ENCODE results near the gene TK1.

Gene TK1

DNA sequence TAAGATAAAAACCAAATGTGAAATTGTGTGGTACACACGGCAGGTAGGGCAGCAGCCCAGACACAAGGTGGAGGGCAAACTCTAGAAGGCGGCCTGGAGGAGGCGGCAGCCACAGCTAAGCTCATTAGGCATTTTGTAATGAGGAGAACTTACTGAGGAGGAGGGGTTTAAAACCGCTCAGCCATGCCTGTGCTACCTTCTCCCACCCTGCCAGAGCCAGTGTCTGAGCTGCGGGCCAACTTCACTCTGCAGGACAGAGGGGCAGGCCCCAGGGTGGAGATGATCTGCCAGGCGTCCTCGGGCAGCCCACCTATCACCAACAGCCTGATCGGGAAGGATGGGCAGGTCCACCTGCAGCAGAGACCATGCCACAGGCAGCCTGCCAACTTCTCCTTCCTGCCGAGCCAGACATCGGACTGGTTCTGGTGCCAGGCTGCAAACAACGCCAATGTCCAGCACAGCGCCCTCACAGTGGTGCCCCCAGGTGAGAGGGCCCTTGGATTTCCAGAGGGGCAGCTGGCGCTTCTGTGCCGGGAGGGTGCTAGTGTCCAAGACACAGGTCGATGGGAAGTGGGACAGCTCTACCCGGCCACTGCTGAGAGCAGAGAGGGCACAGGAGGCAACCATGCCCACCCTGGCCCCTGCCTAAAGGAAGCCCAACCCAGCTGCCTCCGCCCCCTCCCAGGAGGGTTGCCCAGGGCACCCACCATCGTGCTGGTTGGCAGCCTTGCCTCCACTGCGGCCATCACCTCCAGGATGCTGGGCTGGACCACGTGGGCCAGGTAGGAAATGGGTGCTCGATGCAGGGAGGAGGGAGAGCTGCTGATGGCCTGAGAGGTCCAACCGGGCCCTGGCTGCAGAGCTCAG is 22.7 kb downstream of the TK1 start:
- DNase-seq (ENCODE audit: insufficient read length, low spot score) (no peak), FAIRE-seq (no peak)
- TF ChIP-seq, protein P1, sequence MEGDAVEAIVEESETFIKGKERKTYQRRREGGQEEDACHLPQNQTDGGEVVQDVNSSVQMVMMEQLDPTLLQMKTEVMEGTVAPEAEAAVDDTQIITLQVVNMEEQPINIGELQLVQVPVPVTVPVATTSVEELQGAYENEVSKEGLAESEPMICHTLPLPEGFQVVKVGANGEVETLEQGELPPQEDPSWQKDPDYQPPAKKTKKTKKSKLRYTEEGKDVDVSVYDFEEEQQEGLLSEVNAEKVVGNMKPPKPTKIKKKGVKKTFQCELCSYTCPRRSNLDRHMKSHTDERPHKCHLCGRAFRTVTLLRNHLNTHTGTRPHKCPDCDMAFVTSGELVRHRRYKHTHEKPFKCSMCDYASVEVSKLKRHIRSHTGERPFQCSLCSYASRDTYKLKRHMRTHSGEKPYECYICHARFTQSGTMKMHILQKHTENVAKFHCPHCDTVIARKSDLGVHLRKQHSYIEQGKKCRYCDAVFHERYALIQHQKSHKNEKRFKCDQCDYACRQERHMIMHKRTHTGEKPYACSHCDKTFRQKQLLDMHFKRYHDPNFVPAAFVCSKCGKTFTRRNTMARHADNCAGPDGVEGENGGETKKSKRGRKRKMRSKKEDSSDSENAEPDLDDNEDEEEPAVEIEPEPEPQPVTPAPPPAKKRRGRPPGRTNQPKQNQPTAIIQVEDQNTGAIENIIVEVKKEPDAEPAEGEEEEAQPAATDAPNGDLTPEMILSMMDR (IDR thresholded peaks at IDR 0.05; ENCODE audit: insufficient read depth, missing control alignments), result no peak

DNA sequence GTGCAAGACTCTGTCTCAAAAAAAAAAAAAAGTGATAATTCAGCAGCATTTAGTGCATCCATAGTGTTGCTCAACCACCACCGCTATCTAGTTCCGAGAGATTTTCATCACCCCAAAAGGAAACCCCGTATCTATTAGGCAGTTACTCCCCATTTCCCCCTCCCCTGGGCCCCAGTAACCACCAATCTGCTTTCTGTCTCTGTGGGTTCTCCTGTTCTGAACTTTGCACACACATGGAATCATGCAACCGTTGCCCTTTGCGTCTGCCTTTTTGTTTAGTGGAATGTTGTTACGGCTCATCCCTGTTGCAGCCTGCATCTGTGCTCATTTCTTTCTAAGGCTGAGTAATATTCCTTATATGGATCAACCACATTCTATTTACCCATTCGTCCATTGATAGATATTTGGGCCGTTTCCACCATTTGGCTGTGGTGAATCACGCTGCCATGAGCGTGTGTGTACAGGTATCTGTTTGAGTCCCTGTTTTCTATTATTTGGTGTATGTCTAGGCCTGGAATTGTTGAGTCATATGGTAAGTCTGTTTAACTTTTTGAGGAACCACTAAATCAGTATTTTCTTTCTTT is 27.2 kb downstream of the TK1 start:
- DNase-seq (ENCODE audit: insufficient read length, low spot score), result no peak
- TF ChIP-seq, protein P1 (IDR thresholded peaks at IDR 0.05; ENCODE audit: insufficient read depth, missing control alignments), result no peak
- no peak for FAIRE-seq

DNA sequence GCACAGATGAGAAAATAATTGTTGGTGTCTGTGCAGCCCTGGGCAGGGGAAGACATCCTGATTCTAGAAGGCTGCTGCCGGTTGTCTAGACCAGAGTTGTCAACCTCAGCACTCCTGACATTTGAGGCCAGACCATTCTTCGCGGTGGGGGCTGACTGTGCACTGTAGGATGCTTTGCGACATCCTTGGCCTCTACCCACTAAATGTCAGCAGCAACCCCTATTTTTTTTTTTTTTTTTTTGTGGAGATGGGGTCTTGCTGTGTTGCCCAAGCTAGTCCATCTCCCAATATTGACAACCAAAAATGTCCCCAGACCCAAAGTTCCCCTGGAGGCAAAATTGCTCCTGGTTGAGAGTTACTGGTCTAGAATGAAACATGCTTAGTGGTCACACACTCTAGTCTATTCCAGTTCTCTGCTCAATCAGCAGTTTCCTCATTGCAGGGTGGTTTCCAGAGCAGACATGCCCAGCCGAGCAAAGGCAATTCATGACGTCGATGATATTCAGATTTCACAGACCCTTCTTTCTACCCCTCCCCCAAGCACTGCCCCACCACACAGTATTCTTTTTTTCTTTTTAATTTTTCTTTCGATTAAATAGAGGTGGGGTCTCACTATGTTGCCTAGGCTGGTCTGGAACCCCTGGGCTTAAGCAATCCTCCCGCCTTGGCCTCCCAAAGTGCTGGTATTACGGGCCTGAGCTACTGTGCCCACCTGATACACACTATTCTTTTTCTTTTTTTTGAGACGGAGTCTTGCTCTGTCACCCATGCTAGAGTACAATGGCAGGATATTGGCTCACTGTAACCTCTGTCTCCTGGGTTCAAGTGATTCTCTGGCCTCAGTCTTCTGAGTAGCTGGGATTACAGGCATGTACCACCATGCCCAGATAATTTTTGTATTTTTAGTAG is 31.7 kb downstream of the TK1 start:
- no peak for DNase-seq (ENCODE audit: insufficient read length, low spot score)
- TF ChIP-seq, protein P1 (IDR thresholded peaks at IDR 0.05; ENCODE audit: insufficient read depth, missing control alignments), result no peak

DNA sequence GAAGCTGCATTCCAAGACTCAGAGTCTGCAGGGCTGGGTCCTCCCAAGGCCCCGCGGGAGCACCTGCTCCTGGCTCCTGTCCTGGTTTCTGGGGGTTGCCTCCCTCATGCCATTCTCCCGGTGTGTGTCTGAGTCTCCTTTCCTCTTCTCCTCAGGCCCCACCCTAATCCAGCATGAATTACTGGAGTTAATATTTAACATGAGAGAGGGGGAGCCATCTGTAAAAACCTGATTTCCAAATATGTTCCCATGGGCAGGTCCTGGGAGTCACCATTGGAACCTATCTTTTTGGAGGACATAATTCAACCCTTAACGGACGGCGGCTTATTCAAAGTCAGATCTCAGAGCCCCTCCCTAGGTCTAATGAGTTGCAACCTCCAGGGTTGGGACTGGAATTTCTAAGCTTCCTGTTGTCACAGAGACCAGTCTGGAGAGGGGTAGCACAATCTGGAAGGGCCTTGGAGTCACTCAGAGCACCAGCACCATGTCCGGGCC is 35.3 kb downstream of the TK1 start:
- TF ChIP-seq, protein P1 (IDR thresholded peaks at IDR 0.05; ENCODE audit: insufficient read depth, missing control alignments), result no peak
- DNase-seq (ENCODE audit: insufficient read length, low spot score) (no peak), FAIRE-seq (no peak)

More for the DNA sequence above, 31.7 kb downstream of the TK1 start:
- FAIRE-seq, result no peak

DNA sequence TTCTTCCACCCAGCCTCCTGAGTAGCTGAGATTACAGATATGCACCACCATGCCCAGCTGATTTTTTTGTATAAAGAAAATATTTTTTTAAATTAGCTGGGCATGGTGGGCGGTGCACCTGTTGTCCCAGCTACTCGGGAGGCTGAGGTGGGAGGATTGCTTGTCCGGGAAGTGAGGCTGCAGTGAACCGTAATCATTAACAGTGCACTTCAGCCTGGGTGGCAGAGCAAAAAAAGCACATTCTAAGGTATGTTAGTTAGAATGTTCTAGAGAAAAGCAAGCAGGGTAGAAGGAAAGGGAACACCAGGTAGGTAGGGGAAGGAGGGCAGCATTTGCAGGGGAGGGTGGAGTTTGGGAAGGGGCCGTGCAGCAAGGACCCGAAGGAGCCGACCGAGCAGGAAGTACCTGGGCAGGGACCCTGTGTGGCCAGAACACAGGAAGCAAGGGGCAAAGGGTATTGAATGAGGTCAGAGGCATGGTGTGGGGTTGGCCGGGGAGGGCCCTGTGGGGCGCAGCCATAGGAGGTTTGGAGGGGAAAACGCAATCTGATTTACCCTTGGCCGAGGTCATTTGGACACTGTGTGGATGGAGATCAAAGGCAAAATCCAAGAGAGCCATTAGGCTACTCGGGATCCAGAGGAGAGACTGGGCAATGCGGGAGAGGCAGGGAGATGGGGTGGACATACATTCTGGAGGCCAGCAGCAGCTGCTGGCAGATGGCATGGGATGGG is 38.4 kb downstream of the TK1 start:
- TF ChIP-seq, protein P1 (IDR thresholded peaks at IDR 0.05; ENCODE audit: insufficient read depth, missing control alignments), result no peak
- no peak for FAIRE-seq
- no peak for DNase-seq (ENCODE audit: insufficient read length, low spot score)

DNA sequence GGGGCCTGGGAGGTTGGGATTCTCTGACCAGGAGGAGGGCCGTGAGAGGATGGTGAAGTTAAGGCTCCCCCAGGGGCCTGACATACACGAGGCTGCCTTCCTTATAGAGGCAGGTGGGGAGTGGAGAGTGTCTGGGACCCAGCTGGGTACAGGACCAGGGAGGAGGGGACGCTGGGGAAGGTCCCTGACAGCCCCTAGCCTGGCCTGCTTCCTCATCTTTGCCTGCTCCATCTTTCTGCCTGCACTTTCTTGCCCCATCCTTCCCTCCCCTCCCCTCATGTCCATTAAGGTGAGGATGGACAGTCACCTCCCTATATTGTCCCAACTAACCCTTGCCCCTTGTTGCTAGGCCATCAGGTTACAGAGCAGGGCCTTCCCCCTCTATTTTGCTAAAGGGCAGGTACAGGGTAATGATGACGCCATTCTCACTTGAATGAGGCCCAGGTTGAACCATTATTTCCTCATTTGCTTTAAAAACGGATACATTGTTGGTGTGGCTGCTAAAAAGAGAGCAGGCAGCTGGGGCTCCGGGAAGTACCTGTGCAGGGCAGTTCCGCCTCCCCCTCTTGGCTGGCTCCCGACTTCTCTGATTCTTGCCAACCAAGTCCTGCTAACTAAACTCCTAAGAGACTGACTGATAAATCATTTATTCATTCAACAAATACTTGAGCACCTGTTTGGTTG is 39.4 kb downstream of the TK1 start:
- FAIRE-seq (no peak), DNase-seq (ENCODE audit: insufficient read length, low spot score) (no peak)
- TF ChIP-seq, protein P1 (IDR thresholded peaks at IDR 0.05; ENCODE audit: insufficient read depth, missing control alignments), result no peak

All from D721Med (cell line).